Type B pancreatic cell (in vitro differentiated cells): ENCODE results near the gene CFB. TPM values are rescaled to one million over a fixed set of nuclear protein-coding genes. Genes with fewer than 3 reads are reported as not detected.

Experiments used
- DNase-seq: peaks from one replicate; pipeline ENCODE4 v3.0.0; 2021; ENCODE audit warnings: mixed read lengths; ENCODE audit not compliant: unreplicated experiment; ENCODE audit errors: extremely low spot score
- H3K27ac Mint-ChIP-seq: 2 replicates; pipeline ENCODE4 v1.8.0; 2021; ENCODE audit warnings: mild to moderate bottlenecking, mixed read lengths
- H3K27me3 Mint-ChIP-seq: 2 replicates; pipeline ENCODE4 v1.8.0; 2021; ENCODE audit warnings: mixed read lengths
- H3K36me3 Mint-ChIP-seq: 2 replicates; pipeline ENCODE4 v1.8.0; 2021; ENCODE audit warnings: mixed read lengths
- H3K4me1 Mint-ChIP-seq: one replicate; pipeline ENCODE4 v1.8.0; 2021; ENCODE audit warnings: mixed read lengths; ENCODE audit not compliant: unreplicated experiment
- H3K4me3 Mint-ChIP-seq: 2 replicates; pipeline ENCODE4 v1.8.0; 2021; ENCODE audit warnings: mild to moderate bottlenecking, mixed read lengths
- H3K9me3 Mint-ChIP-seq: 2 replicates; pipeline ENCODE4 v1.8.0; 2021; ENCODE audit warnings: mixed read lengths
- total RNA-seq: library from RNA; stranded (reverse); gene quantifications from 2 replicates; pipeline ENCODE4 v1.2.1, GENCODE V29; 2021; ENCODE audit warnings: low replicate concordance
- TF ChIP-seq, protein P1 (sequence below): fragments of 200-600 bp; sonication (generic); conservative IDR thresholded peaks from 2 replicates; pipeline ENCODE4 v1.5.0; 2021; ENCODE audit warnings: antibody characterized with exemption, mild to moderate bottlenecking

Gene CFB
- total RNA-seq, 1 donor from 2014 or later = 13.6 TPM

DNA sequence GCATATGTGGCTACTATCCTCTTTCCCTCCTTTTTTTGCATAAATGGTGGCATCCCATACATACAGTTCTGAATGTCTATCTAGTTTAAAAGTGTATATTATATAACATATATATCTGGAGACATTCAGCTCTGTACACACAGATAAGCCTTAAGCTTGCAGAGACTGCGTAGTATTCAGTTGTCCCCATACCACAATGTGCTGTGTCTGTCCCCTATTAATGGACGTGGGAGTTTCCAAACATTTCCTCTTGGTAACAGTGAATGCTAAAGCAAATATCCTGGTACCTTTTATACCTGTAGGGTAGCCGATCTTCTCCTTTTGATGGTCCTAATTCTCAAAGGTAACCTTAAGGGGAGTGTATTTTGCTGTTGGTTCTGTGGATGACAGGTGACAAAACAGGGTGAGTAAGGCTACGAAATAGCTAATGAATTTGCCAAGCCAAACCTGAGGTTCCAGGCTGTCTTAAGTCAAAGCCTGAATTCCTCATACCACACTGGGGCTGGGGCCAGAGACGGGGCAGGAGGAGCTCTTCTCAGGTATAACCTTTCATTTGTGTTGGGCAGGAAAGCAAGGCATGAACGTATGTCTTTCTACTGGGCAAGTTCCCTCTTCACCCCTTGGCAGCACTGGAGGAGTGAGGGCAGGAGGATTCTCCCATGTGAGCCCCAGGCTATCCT is 26.1 kb upstream of the CFB start:
- peaks cover 10% of the 10 kb centered on the region for H3K9me3 Mint-ChIP-seq
- TF ChIP-seq, protein P1, sequence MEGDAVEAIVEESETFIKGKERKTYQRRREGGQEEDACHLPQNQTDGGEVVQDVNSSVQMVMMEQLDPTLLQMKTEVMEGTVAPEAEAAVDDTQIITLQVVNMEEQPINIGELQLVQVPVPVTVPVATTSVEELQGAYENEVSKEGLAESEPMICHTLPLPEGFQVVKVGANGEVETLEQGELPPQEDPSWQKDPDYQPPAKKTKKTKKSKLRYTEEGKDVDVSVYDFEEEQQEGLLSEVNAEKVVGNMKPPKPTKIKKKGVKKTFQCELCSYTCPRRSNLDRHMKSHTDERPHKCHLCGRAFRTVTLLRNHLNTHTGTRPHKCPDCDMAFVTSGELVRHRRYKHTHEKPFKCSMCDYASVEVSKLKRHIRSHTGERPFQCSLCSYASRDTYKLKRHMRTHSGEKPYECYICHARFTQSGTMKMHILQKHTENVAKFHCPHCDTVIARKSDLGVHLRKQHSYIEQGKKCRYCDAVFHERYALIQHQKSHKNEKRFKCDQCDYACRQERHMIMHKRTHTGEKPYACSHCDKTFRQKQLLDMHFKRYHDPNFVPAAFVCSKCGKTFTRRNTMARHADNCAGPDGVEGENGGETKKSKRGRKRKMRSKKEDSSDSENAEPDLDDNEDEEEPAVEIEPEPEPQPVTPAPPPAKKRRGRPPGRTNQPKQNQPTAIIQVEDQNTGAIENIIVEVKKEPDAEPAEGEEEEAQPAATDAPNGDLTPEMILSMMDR = no peak
- H3K27me3 Mint-ChIP-seq = no peaks in the 10 kb centered on the region
- peaks cover 4% of the 10 kb centered on the region for H3K4me1 Mint-ChIP-seq
- peak overlapping the region; percentile 40 for H3K4me3 Mint-ChIP-seq
- no peaks in the 10 kb centered on the region for H3K36me3 Mint-ChIP-seq
- H3K27ac Mint-ChIP-seq = peak overlapping the region; percentile 91
- no peak for DNase-seq

DNA sequence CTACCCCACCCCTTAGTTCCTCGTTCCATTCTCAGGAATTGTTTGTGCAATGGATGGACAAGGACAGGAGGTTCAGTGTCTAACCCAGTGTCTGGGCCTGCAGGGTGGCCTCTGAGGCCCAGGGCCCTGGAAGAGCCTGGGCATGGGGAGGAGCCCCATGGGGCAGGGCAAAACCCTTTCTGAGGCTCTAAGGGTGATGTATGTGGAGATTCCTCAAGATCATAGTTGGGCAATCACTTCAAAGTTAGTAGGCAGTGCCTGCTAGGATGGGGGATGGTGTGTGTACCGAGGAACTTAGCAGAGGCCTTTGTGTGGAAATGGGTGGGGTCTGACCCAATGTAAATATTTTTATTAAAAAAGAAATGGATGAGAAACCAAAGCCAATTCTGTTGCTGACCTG is 25.1 kb upstream of the CFB start:
- no peak for DNase-seq
- Mint-ChIP-seq H3K36me3 (no peaks in the 10 kb centered on the region), H3K27ac (peak overlapping the region; percentile 50), H3K27me3 (no peaks in the 10 kb centered on the region), H3K4me1 (peaks cover 4% of the 10 kb centered on the region), H3K9me3 (peaks cover 3% of the 10 kb centered on the region), H3K4me3 (no peak overlapping the region)
- TF ChIP-seq, protein P1 = no peak

GRCh38 chr6:31922942-31923341 is 23.0 kb upstream of the CFB start:
- Mint-ChIP-seq H3K27ac (no peak overlapping the region), H3K9me3 (no peaks in the 10 kb centered on the region), H3K4me3 (no peak overlapping the region), H3K27me3 (peaks cover 4% of the 10 kb centered on the region), H3K4me1 (peaks cover 4% of the 10 kb centered on the region), H3K36me3 (no peaks in the 10 kb centered on the region)
- no peak for DNase-seq
- TF ChIP-seq, protein P1 = no peak

DNA sequence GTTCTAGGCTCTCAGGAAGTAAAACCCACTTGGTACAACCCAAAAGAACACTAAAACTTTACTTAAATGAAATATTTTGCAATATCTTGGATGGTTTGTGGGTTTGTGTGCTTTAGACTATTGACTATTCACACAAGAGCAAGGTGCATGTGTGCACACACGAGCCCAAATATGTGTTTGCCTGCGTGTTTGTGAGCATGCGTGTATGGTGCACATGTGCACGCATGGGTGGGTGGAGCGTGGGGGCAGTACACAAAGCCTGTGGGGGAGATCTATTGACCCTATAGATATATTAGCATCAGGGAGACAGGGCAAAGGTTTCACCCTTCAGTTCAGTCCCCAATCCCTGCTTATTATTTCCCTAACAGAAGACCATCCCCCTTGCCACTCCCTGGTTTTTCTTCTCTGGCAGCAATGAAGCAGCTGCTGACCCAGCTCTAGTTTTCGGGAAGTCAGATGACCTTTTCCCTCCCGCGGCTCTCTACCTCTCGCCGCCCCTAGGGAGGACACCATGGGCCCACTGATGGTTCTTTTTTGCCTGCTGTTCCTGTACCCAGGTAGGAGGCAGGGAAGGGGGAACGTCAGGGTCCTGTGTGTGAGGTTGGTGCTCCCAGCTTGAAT is 18.5 kb upstream of the CFB start, which contains the start of gene C2:
Gene C2 (plus strand): TSS at position 476 of the 621 bp plus-strand sequence. CDS start 36 bp downstream, at position 512.
- Mint-ChIP-seq H3K4me3 (no peak within 1 kb of the TSS), H3K36me3 (no peaks in the 10 kb centered on the region), H3K27ac (no peak within 1 kb of the TSS), H3K27me3 (peaks cover 5% of the 10 kb centered on the region), H3K9me3 (no peaks in the 10 kb centered on the region), H3K4me1 (no peaks in the 10 kb centered on the region)
- TF ChIP-seq, protein P1 = no peak
- no peak for DNase-seq

- TF ChIP-seq, protein P1 = no peak
- Mint-ChIP-seq H3K36me3 (no peaks in the 10 kb centered on the region), H3K4me3 (no peak overlapping the region), H3K4me1 (no peaks in the 10 kb centered on the region), H3K27me3 (peaks cover 6% of the 10 kb centered on the region), H3K9me3 (no peaks in the 10 kb centered on the region), H3K27ac (no peak overlapping the region)
- no peak for DNase-seq
These were observed 17.8 kb upstream of the CFB start for GRCh38 chr6:31927863-31928671.
